ENCODE results near the gene ASB14.
"Not testable (repeated sequence)": the region's sequence is repeated elsewhere in the genome, so short reads cannot be mapped to it uniquely, and the experiment has no call there.

The ASB14 gene

DNA sequence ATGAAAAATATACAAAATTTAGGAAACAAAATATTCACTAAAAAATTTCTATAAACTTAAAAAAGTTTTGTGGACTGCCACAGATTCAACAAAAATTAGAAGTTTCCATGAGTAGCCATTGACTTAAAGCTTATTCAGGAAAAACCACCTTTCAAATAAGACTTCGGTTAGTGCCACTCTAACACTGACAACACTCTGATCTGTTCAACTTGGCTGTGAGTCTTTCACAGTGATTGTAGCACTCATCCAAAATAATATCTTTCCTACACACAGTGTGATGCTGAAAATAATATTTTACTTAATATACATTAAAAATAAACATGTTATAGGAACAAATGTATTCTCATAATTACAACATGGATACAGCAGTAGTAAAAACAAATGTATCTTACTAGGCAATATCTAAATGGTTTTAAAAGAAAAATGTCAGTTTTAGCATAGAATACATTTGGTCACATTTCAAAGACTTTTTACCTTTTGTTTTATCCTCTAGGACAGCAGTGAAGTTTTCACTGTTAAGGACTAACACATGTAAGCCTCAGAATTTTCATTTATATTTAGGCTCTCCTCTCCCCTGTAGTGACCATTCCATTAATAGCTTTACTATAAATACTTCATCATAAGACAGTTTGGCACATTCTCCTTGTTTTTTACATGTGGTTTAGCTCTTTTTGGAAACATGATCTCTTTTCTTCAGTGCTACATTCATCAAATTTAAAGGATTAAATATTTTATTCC, at the start of gene ASB14:
Gene ASB14 (minus strand): TSS at position 527 of the 738 bp plus-strand sequence. CDS start 652 bp downstream, outside the sequence.
- Mint-ChIP-seq H3K4me1 (ENCODE audit: low read depth) (no peaks in the 10 kb centered on the region), H3K27me3 (peaks cover 20% of the 10 kb centered on the region), H3K27ac (no peak within 1 kb of the TSS), H3K36me3 (ENCODE audit: low read depth) (no peaks in the 10 kb centered on the region), H3K9me3 (no peaks in the 10 kb centered on the region), H3K4me3 (no peak within 1 kb of the TSS)

- not testable (repeated sequence) for H3K36me3 Mint-ChIP-seq (ENCODE audit: low read depth); H3K9me3 Mint-ChIP-seq; H3K4me3 Mint-ChIP-seq; H3K27ac Mint-ChIP-seq; H3K4me1 Mint-ChIP-seq (ENCODE audit: low read depth)
- H3K27me3 Mint-ChIP-seq: peaks cover 22% of the 10 kb centered on the region
Measured at GRCh38 chr3:57339071-57339642, 46.7 kb upstream of the ASB14 start.

- not testable (repeated sequence) for H3K4me3 Mint-ChIP-seq; H3K36me3 Mint-ChIP-seq (ENCODE audit: low read depth); H3K9me3 Mint-ChIP-seq; H3K4me1 Mint-ChIP-seq (ENCODE audit: low read depth); H3K27ac Mint-ChIP-seq
- peaks cover 22% of the 10 kb centered on the region for H3K27me3 Mint-ChIP-seq
Measured at GRCh38 chr3:57338272-57339070, 46.0 kb upstream of the ASB14 start.

GRCh38 chr3:57335283-57335938, 42.9 kb upstream of the ASB14 start:
- Mint-ChIP-seq H3K27me3 (peaks cover 11% of the 10 kb centered on the region), H3K27ac (no peak overlapping the region), H3K4me3 (no peak overlapping the region), H3K9me3 (no peaks in the 10 kb centered on the region), H3K4me1 (ENCODE audit: low read depth) (no peaks in the 10 kb centered on the region), H3K36me3 (ENCODE audit: low read depth) (no peaks in the 10 kb centered on the region)

DNA sequence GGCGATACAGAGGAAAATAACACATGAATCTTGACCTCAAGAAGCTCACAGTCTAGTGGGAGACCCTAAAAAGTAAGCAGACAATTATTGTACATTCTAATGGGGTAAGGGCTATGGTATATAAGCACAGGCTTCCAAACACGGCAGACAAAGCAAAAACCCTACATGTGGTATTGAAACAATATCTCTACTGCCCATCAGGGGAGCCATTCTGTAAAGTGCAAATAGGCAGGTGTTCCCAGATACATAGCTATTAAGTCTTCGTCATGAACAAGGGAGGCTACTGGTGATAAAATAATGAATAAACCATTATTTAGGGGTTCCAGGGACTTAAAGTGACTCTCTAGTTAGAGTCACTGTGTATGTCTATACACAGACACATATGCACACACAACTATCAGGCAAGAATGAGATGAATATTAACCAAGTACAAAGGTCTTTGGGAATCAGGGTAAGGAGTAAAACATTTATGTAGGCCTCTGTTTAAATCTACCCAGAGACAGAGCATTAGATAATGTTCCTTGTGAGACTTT, 38.7 kb upstream of the ASB14 start:
- peaks cover 4% of the 10 kb centered on the region for H3K27me3 Mint-ChIP-seq
- H3K4me1 Mint-ChIP-seq (ENCODE audit: low read depth): no peaks in the 10 kb centered on the region
- no peak overlapping the region for H3K4me3 Mint-ChIP-seq
- no peaks in the 10 kb centered on the region for H3K9me3 Mint-ChIP-seq
- no peaks in the 10 kb centered on the region for H3K36me3 Mint-ChIP-seq (ENCODE audit: low read depth)
- no peak overlapping the region for H3K27ac Mint-ChIP-seq

GRCh38 chr3:57326498-57326897, 34.0 kb upstream of the ASB14 start:
- not testable (repeated sequence) for H3K4me1 Mint-ChIP-seq (ENCODE audit: low read depth); H3K27ac Mint-ChIP-seq; H3K36me3 Mint-ChIP-seq (ENCODE audit: low read depth); H3K4me3 Mint-ChIP-seq; H3K9me3 Mint-ChIP-seq; H3K27me3 Mint-ChIP-seq

DNA sequence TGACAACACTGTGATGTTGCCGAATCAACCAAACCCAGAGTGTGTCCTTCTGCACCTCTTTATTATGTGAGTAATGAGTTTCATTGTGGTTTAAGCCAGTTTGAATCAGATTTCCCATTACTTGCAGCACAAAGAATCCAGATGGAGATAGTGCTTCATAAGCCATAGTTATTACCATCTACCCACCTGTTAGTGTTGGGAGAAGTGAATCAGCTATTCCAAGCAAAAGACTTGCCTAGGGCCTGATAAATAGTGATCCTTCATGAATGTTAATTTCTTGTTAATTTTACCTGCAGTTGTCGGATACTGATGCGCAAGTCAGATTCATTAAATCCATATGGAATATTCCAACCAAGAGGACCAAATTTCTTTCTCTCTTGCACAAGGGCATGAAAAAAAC, 21.7 kb upstream of the ASB14 start:
- H3K4me3 Mint-ChIP-seq: no peak overlapping the region
- peaks cover 28% of the 10 kb centered on the region for H3K27me3 Mint-ChIP-seq
- no peak overlapping the region for H3K27ac Mint-ChIP-seq

GRCh38 chr3:57309769-57310360, 17.4 kb upstream of the ASB14 start:
- peaks cover 6% of the 10 kb centered on the region for H3K27me3 Mint-ChIP-seq
- H3K27ac Mint-ChIP-seq: no peak overlapping the region
- no peaks in the 10 kb centered on the region for H3K9me3 Mint-ChIP-seq
- no peaks in the 10 kb centered on the region for H3K4me1 Mint-ChIP-seq (ENCODE audit: low read depth)
- H3K36me3 Mint-ChIP-seq (ENCODE audit: low read depth): no peaks in the 10 kb centered on the region
- H3K4me3 Mint-ChIP-seq: no peak overlapping the region

More for the DNA sequence above, 21.7 kb upstream of the ASB14 start:
- no peaks in the 10 kb centered on the region for H3K4me1 Mint-ChIP-seq (ENCODE audit: low read depth)
- no peaks in the 10 kb centered on the region for H3K36me3 Mint-ChIP-seq (ENCODE audit: low read depth)
- H3K9me3 Mint-ChIP-seq: no peaks in the 10 kb centered on the region

- H3K4me3 Mint-ChIP-seq; H3K36me3 Mint-ChIP-seq (ENCODE audit: low read depth); H3K4me1 Mint-ChIP-seq (ENCODE audit: low read depth); H3K27ac Mint-ChIP-seq; H3K9me3 Mint-ChIP-seq: not testable (repeated sequence)
- peaks cover 23% of the 10 kb centered on the region for H3K27me3 Mint-ChIP-seq
Measured at GRCh38 chr3:57303520-57303919, 11.0 kb upstream of the ASB14 start.

DNA sequence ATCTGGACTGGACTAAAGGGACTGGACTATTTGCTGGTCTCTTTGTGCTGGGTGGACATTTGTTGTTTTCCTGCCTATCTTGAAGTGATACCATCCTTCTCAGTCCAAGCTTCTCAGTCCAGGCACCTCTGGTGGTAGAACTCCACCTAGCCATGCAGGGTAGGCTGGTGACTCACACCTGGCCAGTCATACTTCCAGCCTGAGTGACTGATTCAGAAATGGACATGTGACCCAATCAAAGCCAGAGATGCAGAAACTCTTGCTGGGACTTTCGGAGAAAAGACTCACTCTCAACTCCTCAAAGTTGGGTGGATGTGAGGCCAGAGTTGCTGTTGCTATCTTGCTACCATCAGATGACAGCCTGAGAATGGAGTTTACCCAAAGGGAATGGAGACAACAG, 5.6 kb upstream of the ASB14 start:
- Mint-ChIP-seq H3K4me3 (no peak overlapping the region), H3K4me1 (ENCODE audit: low read depth) (no peaks in the 10 kb centered on the region), H3K9me3 (no peaks in the 10 kb centered on the region), H3K27ac (no peak overlapping the region), H3K36me3 (ENCODE audit: low read depth) (no peaks in the 10 kb centered on the region), H3K27me3 (peaks cover 23% of the 10 kb centered on the region)

- Mint-ChIP-seq H3K27me3 (peaks cover 20% of the 10 kb centered on the region), H3K36me3 (ENCODE audit: low read depth) (no peaks in the 10 kb centered on the region), H3K27ac (no peak overlapping the region), H3K9me3 (no peaks in the 10 kb centered on the region), H3K4me3 (no peak overlapping the region), H3K4me1 (ENCODE audit: low read depth) (no peaks in the 10 kb centered on the region)
Measured at GRCh38 chr3:57292897-57293526, 527 bp upstream of the ASB14 start.

GRCh38 chr3:57288403-57288802, 4.1 kb downstream of the ASB14 start:
- Mint-ChIP-seq H3K27ac (no peak overlapping the region), H3K27me3 (peaks cover 16% of the 10 kb centered on the region), H3K4me1 (ENCODE audit: low read depth) (no peaks in the 10 kb centered on the region), H3K9me3 (no peaks in the 10 kb centered on the region), H3K4me3 (no peak overlapping the region), H3K36me3 (ENCODE audit: low read depth) (no peaks in the 10 kb centered on the region)

GRCh38 chr3:57287205-57287604, 5.3 kb downstream of the ASB14 start:
- Mint-ChIP-seq H3K27me3 (peaks cover 16% of the 10 kb centered on the region), H3K4me3 (no peak overlapping the region)

GRCh38 chr3:57283334-57283733, 9.2 kb downstream of the ASB14 start:
- Mint-ChIP-seq H3K4me1 (ENCODE audit: low read depth) (no peaks in the 10 kb centered on the region), H3K27me3 (peaks cover 3% of the 10 kb centered on the region), H3K27ac (no peak overlapping the region), H3K9me3 (peaks cover 4% of the 10 kb centered on the region), H3K36me3 (ENCODE audit: low read depth) (peaks cover 4% of the 10 kb centered on the region), H3K4me3 (no peak overlapping the region)

More at GRCh38 chr3:57287205-57287604, 5.3 kb downstream of the ASB14 start:
- Mint-ChIP-seq H3K36me3 (ENCODE audit: low read depth) (no peaks in the 10 kb centered on the region), H3K4me1 (ENCODE audit: low read depth) (no peaks in the 10 kb centered on the region), H3K9me3 (no peaks in the 10 kb centered on the region), H3K27ac (no peak overlapping the region)
